HG03565 (cell line): ENCODE results near the gene FUZ.

Source experiments
- ATAC-seq: cut with Tn5 transposase; IDR thresholded peaks from one replicate; pipeline ENCODE4 v1.9.1; 2021; ENCODE audit warnings: mild to moderate bottlenecking, moderate library complexity; ENCODE audit not compliant: unreplicated experiment

Gene FUZ

DNA sequence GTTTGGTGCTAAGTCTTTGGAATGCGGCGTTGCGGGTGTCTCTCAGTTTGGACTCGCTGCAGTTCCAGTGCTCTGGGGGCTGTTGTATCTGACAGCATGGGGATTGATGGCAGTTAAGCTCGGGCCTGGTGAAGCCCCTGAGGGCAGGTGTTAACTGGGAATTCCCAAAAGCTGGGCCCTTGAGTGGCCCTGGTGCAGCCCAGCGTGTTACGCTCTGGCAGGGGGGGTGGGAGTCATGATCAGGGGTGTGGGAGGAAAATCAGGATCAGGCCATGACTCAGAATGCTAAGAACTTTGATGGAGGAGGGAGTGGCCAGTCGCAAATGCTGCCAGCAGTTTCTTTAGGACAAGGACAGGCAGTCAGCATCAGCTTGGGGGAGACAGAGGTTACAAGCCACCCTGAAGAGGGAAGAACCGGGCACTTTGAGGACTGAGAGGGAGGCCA lies 26.7 kb downstream of the FUZ start:
- ATAC-seq: no peak

GRCh38 chr19:49782515-49782914 lies 30.6 kb downstream of the FUZ start:
- no peak for ATAC-seq

GRCh38 chr19:49781394-49781793 lies 31.7 kb downstream of the FUZ start:
- no peak for ATAC-seq

GRCh38 chr19:49780861-49781260 lies 32.2 kb downstream of the FUZ start:
- no peak for ATAC-seq

DNA sequence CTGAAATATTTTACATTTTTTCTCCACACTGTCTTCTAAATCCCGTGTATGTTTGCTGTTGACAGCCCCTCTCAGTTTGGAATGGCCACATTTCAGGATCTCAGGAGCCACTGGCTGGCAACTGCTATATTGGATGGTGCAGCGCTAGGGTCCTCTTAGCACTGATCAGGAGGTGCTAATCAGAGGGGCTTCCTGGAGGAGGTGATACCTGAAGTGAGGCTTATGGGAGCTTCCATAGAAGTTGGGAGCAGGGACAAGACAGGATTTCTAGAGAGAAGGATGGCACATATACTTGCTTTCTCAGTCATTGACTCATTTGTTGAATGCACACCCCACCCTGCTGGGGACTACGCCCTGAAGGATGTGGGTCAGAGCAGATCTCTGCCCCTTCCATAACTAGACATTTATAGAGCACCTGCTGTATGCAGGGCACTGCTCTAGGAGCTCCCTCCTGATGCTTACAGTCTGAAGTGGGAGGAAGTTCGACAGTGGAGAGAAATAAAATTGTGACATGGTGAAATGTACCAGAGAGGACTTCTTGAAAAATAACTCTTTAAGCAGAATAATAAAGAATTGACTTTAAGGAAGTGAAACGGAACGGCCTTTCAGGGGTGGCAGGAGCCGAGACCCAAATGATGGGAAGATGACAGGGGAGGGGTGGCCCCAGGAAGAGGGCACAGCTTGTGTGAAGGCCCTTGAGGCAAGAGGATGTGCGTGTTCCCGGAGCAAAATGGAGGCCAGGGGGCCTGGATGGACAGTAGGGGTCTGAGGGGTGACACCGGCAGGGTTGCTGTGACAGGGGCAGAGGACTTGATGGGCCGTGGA lies 33.1 kb downstream of the FUZ start:
- no peak for ATAC-seq

DNA sequence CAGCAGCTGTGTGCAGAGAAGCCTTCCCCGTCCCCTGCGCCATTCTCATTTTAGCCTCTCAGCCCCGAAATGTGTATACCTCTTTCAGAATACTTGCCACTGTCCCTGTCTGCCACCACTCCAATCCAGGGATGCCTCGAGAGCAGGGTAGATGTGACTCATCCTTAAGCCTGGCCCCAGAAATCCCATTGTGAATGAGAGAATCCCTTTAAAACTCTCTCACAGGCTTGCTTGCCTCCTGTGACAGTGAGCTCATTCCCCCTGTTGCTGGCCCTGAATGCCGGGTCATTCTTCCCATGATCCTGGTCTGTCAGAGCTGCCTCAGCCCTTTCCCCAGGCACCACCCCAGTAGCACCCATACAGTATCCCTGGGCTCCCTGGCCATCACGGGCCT lies 36.7 kb downstream of the FUZ start:
- ATAC-seq: no peak

GRCh38 chr19:49775742-49776370 lies 37.2 kb downstream of the FUZ start:
- no peak for ATAC-seq

- ATAC-seq: no peak
These were observed 38.1 kb downstream of the FUZ start for GRCh38 chr19:49774969-49775368.

- ATAC-seq: no peak
These were observed 39.3 kb downstream of the FUZ start for GRCh38 chr19:49773663-49774350.

- ATAC-seq: no peak
These were observed 40.2 kb downstream of the FUZ start for GRCh38 chr19:49772850-49773432.

GRCh38 chr19:49771674-49772139 lies 41.4 kb downstream of the FUZ start:
- no peak for ATAC-seq

DNA sequence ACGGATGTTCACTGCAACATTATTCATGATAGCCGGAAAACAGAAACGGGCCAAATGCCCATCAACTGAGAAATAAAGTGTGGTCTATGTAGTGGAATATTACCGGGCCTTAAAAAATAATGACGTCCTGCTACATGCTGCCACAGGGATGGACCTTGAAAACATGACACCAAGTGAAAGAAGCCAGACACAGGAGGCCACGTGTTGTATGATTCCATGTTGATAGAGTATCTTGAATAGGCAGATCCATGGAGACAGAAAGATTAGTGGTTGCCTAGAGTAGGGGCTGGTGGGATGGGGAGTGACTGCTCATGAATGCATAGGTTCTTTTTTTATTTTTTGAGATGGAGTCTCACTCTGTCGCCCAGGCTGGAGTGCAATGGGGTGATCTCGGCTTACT lies 42.6 kb downstream of the FUZ start:
- no peak for ATAC-seq

DNA sequence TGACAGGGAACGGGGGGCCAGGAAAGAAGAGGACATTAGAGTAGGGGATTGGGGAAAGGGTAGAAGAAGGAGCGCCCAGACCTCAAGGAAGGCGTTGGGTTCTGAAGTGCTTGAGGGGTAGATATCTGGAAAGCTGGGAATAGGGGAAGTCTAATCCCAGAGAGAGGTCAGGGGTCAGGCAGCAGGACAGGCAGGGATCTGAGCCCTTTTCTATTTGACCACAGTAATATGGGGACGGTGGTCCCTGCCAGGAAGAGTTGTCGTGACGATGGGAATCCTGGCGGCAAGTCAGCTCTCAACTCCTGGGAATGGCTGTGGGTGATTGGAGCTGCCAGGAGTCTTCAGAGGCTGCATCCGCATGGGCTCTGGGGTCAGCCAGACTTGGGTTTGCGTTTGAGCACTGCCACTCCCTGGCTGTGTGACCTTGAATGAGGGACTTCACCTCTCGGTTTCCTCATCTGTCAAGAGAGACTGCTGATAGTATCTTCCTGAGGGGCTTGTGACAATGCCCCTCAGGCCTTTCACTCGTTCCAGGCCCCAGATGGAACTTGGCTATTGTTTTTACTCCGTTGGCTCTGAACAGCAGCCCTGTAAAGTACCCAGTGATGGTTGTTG lies 45.0 kb downstream of the FUZ start:
- no peak for ATAC-seq

GRCh38 chr19:49767381-49767780 lies 45.7 kb downstream of the FUZ start:
- ATAC-seq: no peak

DNA sequence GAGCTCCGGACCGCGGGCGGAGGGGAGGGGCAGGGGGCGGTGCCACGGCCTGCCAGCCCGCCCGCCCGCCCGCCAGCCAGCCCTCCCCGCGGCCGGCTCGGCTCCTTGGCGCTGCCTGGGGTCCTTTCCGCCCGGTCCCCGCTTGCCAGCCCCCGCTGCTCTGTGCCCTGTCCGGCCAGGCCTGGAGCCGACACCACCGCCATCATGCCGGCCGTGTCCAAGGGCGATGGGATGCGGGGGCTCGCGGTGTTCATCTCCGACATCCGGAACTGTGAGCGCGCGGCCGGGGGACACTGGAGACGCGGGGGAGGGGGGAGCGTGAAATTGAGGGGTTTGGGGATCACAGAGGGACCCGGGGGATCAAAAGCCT lies 46.2 kb downstream of the FUZ start, which contains the start of gene AP2A1:
AP2A1 (plus strand) TSS at position 72 of the 370 bp plus-strand sequence; CDS start at position 205, 133 bp downstream.
- ATAC-seq: no peak

GRCh38 chr19:49766007-49766929 lies 46.8 kb downstream of the FUZ start:
- peak; percentile 93 for ATAC-seq

GRCh38 chr19:49764341-49764740 lies 48.8 kb downstream of the FUZ start:
- ATAC-seq: no peak

GRCh38 chr19:49763230-49763629 lies 49.9 kb downstream of the FUZ start, which contains the start of gene TSKS:
TSKS (minus strand) TSS chr19:49763306; CDS start chr19:49763247, 59 bp downstream.
- ATAC-seq: no peak

DNA sequence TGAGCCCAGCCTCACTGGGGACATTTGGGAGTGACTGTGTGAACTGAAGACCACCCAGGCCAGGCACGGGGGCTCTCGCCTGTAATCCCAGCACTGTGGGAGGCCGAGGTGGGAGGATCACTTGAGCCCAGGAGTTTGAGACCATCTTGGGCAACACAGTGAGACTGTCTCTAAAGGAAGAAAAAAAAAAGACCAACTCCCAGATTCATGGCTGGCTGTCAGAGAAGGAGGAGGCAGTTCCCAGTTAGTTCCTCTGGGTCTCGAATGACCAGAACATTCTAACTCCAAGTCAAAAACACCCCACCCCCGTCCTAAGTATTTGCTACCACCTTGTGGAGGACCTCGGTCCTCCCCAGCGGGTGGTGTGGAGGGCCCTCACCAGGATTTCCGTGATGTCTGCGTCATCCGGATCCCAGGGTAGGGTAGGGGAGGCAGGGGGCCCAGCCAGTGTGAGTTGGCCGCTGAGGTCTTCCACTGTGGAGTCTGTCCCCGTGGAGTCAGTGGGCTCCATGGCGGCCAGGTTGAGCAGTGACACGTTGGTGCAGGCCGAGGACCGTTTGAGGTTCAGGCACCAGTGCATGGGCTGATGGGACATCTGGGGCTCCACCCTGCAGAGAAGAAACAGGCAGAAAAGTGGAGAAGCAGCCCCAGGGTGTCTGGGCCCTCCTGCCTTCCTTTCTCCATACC lies 51.3 kb downstream of the FUZ start:
- ATAC-seq: no peak
